Transverse colon (tissue), 3 donors: ENCODE measurements around the gene RNGTT.

Source experiments
- POLR2A ChIP-seq: fragments of 450-650 bp; IDR thresholded peaks from one replicate; pipeline ENCODE4 v1.6.1; 2016; ENCODE audit warnings: antibody characterized with exemption, mild to moderate bottlenecking, moderate library complexity
- POLR2AphosphoS5 ChIP-seq, 3 donors: sonication (generic); formaldehyde crosslinking; IDR thresholded peaks; one replicate each; pipeline ENCODE4 v1.6.1; 2016; ENCODE audit warnings: antibody characterized with exemption in 3 of 3

- no peak for TF ChIP-seq POLR2AphosphoS5 (IDR thresholded peaks at IDR 0.05)
- no peak for TF ChIP-seq POLR2A
These were observed 155.8 kb downstream of the RNGTT start for GRCh38 chr6:88807622-88808021.
